Testis (tissue), 2 donors: ENCODE results near the gene EXOC4.

ENCODE experiments used
- CTCF ChIP-seq, 3 experiments: fragments of 450-650 bp in 2 of 3; fragments of 200-600 bp in 1 of 3; sonication (generic) in 1 of 3; IDR thresholded peaks; one replicate each; pipeline ENCODE4 v1.5.1; 2016 to 2019; ENCODE audit warnings: antibody characterized with exemption in 3 of 3, mild to moderate bottlenecking in 2 of 3, moderate library complexity in 1 of 3
- POLR2A ChIP-seq: fragments of 450-650 bp; IDR thresholded peaks from one replicate; pipeline ENCODE4 v1.6.1; 2017; ENCODE audit warnings: antibody characterized with exemption, mild to moderate bottlenecking, moderate library complexity

GRCh38 chr7:133591704-133592340 is 338.9 kb downstream of the EXOC4 start:
- TF ChIP-seq POLR2A (no peak), CTCF (IDR thresholded peaks at IDR 0.05) (no peak)
